Colonic mucosa (tissue), 4 donors: Measurements from ENCODE around the gene MRPL33. TPM values are rescaled to one million over a fixed set of nuclear protein-coding genes. Genes with fewer than 3 reads are reported as not detected.
A peak's percentile ranks its signal among the peaks of the same experiment; 100 is the strongest.

Experiments used
- DNase-seq: peaks from one replicate; pipeline ENCODE4 v3.0.0-alpha.2; 2020
- H3K27ac ChIP-seq: fragments of 200-600 bp; one replicate; pipeline ENCODE4 v1.8.0; 2021
- H3K27me3 ChIP-seq: fragments of 200-600 bp; one replicate; pipeline ENCODE4 v1.8.0; 2021
- H3K36me3 ChIP-seq: fragments of 200-600 bp; one replicate; pipeline ENCODE4 v1.8.0; 2021
- H3K4me1 ChIP-seq: fragments of 200-600 bp; one replicate; pipeline ENCODE4 v1.8.0; 2021; ENCODE audit warnings: mild to moderate bottlenecking
- H3K4me3 ChIP-seq: fragments of 200-600 bp; one replicate; pipeline ENCODE4 v1.8.0; 2021
- H3K9ac ChIP-seq, 2 donors: one replicate each; pipeline ENCODE4 v1.7.0; 2013; ENCODE audit warnings: control low read depth in 2 of 2, low read depth in 2 of 2, low read length in 2 of 2
- H3K9me3 ChIP-seq: fragments of 200-600 bp; one replicate; pipeline ENCODE4 v1.8.0; 2021
- intact Hi-C: fragments of 100-400 bp; cut with DNase I; formaldehyde crosslinking; loops from one replicate; pipeline ENCODE4 v1.14.1; 2022
- total RNA-seq, 2 donors: library from RNA; stranded (reverse); fragmentation: NEBNext Ultra II Directional in 1 of 2; extraction: Animal tissue kit (Norgen Biotek cat#: 25700) in 1 of 2; gene quantifications; one replicate each; pipeline ENCODE4 v1.2.1, GENCODE V29; 2021
- TF ChIP-seq, protein P1 (sequence below): fragments of 200-600 bp; IDR thresholded peaks from one replicate; pipeline ENCODE4 v1.8.0; 2022; ENCODE audit warnings: antibody characterized with exemption, mild to moderate bottlenecking
- donor health status: healthy.
- donor health status: DM: no; HTN: no; CAD: no.
- donor health status: DM: no; HTN: no; CAD: no.

MRPL33 gene
- total RNA-seq, 2 donors from 2014 or later, result 56.5 to 63.7 TPM

- intact Hi-C loops, result no loop called here
- DNase-seq, result no peak
- Histone ChIP-seq H3K36me3 (no peaks in the 10 kb centered on the region), H3K9ac (no peak overlapping the region), H3K4me3 (no peak overlapping the region), H3K4me1 (no peaks in the 10 kb centered on the region), H3K9me3 (no peaks in the 10 kb centered on the region), H3K27ac (no peak overlapping the region), H3K27me3 (no peaks in the 10 kb centered on the region)
- TF ChIP-seq, protein P1, sequence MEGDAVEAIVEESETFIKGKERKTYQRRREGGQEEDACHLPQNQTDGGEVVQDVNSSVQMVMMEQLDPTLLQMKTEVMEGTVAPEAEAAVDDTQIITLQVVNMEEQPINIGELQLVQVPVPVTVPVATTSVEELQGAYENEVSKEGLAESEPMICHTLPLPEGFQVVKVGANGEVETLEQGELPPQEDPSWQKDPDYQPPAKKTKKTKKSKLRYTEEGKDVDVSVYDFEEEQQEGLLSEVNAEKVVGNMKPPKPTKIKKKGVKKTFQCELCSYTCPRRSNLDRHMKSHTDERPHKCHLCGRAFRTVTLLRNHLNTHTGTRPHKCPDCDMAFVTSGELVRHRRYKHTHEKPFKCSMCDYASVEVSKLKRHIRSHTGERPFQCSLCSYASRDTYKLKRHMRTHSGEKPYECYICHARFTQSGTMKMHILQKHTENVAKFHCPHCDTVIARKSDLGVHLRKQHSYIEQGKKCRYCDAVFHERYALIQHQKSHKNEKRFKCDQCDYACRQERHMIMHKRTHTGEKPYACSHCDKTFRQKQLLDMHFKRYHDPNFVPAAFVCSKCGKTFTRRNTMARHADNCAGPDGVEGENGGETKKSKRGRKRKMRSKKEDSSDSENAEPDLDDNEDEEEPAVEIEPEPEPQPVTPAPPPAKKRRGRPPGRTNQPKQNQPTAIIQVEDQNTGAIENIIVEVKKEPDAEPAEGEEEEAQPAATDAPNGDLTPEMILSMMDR, result no peak
These were observed 35.0 kb downstream of the MRPL33 start for GRCh38 chr2:27806311-27807059.

- H3K4me1 ChIP-seq, result no peaks in the 10 kb centered on the region
- intact Hi-C loops, result no loop called here
- H3K36me3 ChIP-seq, result no peaks in the 10 kb centered on the region
- peak; percentile 42 for DNase-seq
- H3K9ac ChIP-seq, result no peak overlapping the region
- no peaks in the 10 kb centered on the region for H3K9me3 ChIP-seq
- H3K27me3 ChIP-seq, result no peaks in the 10 kb centered on the region
- H3K27ac ChIP-seq, result no peak overlapping the region
- TF ChIP-seq, protein P1, result peak; percentile 46
- no peak overlapping the region for H3K4me3 ChIP-seq
These were observed 36.0 kb downstream of the MRPL33 start for GRCh38 chr2:27807476-27807875.

DNA sequence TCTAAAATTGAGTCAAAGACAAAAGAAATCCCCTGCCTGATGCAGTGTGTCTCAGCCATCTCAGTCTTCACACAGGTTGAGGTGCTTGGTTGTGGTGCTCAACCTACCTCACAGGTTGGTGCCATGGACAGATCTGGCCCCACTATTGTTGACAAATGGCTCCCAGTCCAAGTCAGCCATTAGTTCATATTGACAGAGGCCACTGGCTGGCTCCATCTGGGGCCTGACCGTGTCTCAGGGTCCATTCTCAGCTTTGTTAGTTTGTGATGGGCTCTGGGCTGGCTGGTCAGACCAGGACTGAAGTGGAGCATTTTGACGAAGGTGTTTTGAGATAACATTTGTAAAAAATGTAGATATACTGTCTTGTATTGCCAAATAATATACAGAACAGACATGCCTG lies 36.9 kb downstream of the MRPL33 start:
- TF ChIP-seq, protein P1, result no peak
- Histone ChIP-seq H3K4me3 (no peak overlapping the region), H3K27ac (no peak overlapping the region), H3K27me3 (no peaks in the 10 kb centered on the region), H3K9me3 (no peaks in the 10 kb centered on the region), H3K36me3 (no peaks in the 10 kb centered on the region), H3K4me1 (no peaks in the 10 kb centered on the region), H3K9ac (no peak overlapping the region)
- intact Hi-C loops, result no loop called here
- DNase-seq, result no peak

- intact Hi-C loops, result no loop called here
- H3K4me3 ChIP-seq, result no peak overlapping the region
- H3K36me3 ChIP-seq, result no peaks in the 10 kb centered on the region
- DNase-seq, result no peak
- no peaks in the 10 kb centered on the region for H3K9me3 ChIP-seq
- H3K4me1 ChIP-seq, result no peaks in the 10 kb centered on the region
- TF ChIP-seq, protein P1, result no peak
- no peaks in the 10 kb centered on the region for H3K27me3 ChIP-seq
- no peak overlapping the region for H3K27ac ChIP-seq
- no peak overlapping the region for H3K9ac ChIP-seq
These were observed 37.5 kb downstream of the MRPL33 start for GRCh38 chr2:27808984-27809383.

DNA sequence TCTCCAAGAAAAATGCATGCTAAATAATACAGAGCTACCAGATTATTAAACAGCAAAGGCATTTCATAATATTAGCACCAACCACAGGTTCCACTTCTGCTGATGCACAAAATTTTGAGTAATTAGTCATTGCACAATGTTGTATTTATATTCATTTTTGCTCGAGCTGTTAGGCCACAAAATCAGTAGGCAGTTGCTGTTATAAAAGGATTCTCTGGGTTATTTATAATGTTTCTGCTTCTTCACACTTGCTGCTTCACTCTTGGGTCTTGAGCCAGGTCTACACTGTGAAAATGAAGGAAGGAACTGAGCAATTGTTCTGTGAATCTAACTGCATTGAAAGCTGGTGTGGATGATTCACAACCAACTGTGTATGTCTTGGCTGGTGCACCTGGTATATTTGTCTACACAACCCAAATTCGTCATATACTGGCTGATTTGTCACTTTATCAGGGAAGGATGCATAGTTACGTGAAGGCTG lies 38.3 kb downstream of the MRPL33 start:
- intact Hi-C loops, result loop anchor here (10.0 kb wide), 1 partner anchor 65 kb away; no protein-coding TSS in a partner anchor
- no peaks in the 10 kb centered on the region for H3K4me1 ChIP-seq
- DNase-seq, result no peak
- H3K36me3 ChIP-seq, result no peaks in the 10 kb centered on the region
- no peak overlapping the region for H3K4me3 ChIP-seq
- TF ChIP-seq, protein P1, result no peak
- H3K27me3 ChIP-seq, result no peaks in the 10 kb centered on the region
- no peak overlapping the region for H3K27ac ChIP-seq
- no peak overlapping the region for H3K9ac ChIP-seq
- H3K9me3 ChIP-seq, result no peaks in the 10 kb centered on the region
